Upper lobe of left lung (tissue), 6 donors: Measurements from ENCODE around the gene SLC13A3. TPM values are rescaled to one million over a fixed set of nuclear protein-coding genes. Genes with fewer than 3 reads are reported as not detected.

Source experiments
- ATAC-seq, 2 donors: fragments of 200-7000 bp; cut with Tn5 transposase; one replicate each; pipeline ENCODE4 v1.9.1; 2022; ENCODE audit warnings: mild to moderate bottlenecking in 2 of 2, moderate library complexity in 2 of 2; ENCODE audit not compliant: low FRiP score in 2 of 2
- DNase-seq, 2 donors: peaks; one replicate each; pipeline ENCODE4 v3.0.0-alpha.2; 2019 to 2020
- H3K27ac ChIP-seq, 4 donors: fragments of 200-600 bp; sonication (generic); one replicate each; pipeline ENCODE4 v1.5.1; 2016 to 2019
- H3K27me3 ChIP-seq, 4 donors: fragments of 200-600 bp; sonication (generic); one replicate each; pipeline ENCODE4 v1.5.1; 2017 to 2019
- H3K36me3 ChIP-seq, 4 donors: fragments of 200-600 bp; sonication (generic); one replicate each; pipeline ENCODE4 v1.5.1; 2016 to 2019
- H3K4me1 ChIP-seq, 4 donors: fragments of 200-600 bp; sonication (generic); one replicate each; pipeline ENCODE4 v1.5.1; 2018 to 2019
- H3K4me3 ChIP-seq, 4 donors: fragments of 200-600 bp; sonication (generic); one replicate each; pipeline ENCODE4 v1.5.1; 2017 to 2019; ENCODE audit warnings: mild to moderate bottlenecking in 2 of 4, moderate library complexity in 1 of 4
- H3K9me3 ChIP-seq, 4 donors: fragments of 200-600 bp; sonication (generic); one replicate each; pipeline ENCODE4 v1.5.1; 2018 to 2019
- EP300 ChIP-seq, 4 donors: sonication (generic); formaldehyde crosslinking; IDR thresholded peaks; one replicate each; pipeline ENCODE4 v1.5.1; 2017; ENCODE audit warnings: antibody characterized with exemption in 4 of 4, control low read depth in 2 of 4
- POLR2A ChIP-seq, 4 donors: fragments of 450-650 bp; IDR thresholded peaks; one replicate each; pipeline ENCODE4 v1.5.1; 2016 to 2017; ENCODE audit warnings: antibody characterized with exemption in 4 of 4, mild to moderate bottlenecking in 2 of 4
- POLR2AphosphoS5 ChIP-seq, 2 donors: sonication (generic); formaldehyde crosslinking; IDR thresholded peaks; one replicate each; pipeline ENCODE4 v1.5.1; 2017; ENCODE audit warnings: antibody characterized with exemption in 2 of 2
- WGBS, 2 donors: methylation state at CpG; one replicate each; pipeline ENCODE4 v1.1.5; 2017 to 2018; 5-methylcytosine and 5-hydroxymethylcytosine counted together
- total RNA-seq, 6 donors: library from RNA; depleted of rRNA in 4 of 6; stranded (reverse); fragments of >200 nt in 4 of 6; gene quantifications; one replicate each; pipeline versions ENCODE4 v1.1.0 to v1.2.1, GENCODE V29; 2016 to 2021
- TF ChIP-seq, protein P1 (sequence below), 6 experiments: fragments of 450-650 bp in 4 of 6; fragments of 200-600 bp in 2 of 6; sonication (generic) in 2 of 6; IDR thresholded peaks; one replicate each; pipeline ENCODE4 v1.5.1; 2016 to 2019; ENCODE audit warnings: antibody characterized with exemption in 6 of 6
- donor health status: DM: no; HTN: no; CAD: no; lungs with moderate emphysema.
- donor health status: DM: no; HTN: yes; CAD: no; lungs with severe emphysema.

Gene SLC13A3
- total RNA-seq, 6 donors from 2014 or later = 0.88 to 11.5 (median 1.3) TPM

DNA sequence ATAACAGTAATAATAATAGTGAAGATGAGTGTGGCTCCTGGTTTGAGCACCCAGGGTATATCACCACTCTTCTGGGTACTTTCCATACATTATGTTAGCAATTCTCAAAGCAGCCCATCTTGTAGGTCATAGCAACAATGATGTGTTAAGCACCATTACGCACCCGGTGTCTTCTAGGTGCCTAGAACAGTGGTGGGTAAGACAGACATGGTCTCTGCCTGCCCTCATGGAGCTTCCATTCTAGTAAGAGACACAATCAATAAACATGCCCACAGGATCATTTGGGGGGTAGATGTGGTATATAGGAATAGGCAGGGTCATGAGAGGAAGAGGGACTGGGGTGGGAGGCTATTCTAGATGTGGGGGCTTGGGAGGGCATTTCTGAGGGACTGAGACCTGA lies 79.8 kb downstream of the SLC13A3 start:
- Histone ChIP-seq H3K9me3 (no peaks in the 10 kb centered on the region), H3K4me1 (peaks cover 4 to 13% (median 7%) of the 10 kb centered on the region in 4 donors), H3K27me3 (no peaks in the 10 kb centered on the region), H3K4me3 (no peak overlapping the region), H3K36me3 (no peaks in the 10 kb centered on the region), H3K27ac (no peak overlapping the region)
- 85 to 98% methylated on average over 2 of the region's 2 CpGs for WGBS, 2 donors
- TF ChIP-seq POLR2AphosphoS5 (IDR thresholded peaks at IDR 0.05) = no peak
- TF ChIP-seq EP300 (IDR thresholded peaks at IDR 0.05) = no peak
- TF ChIP-seq, protein P1, sequence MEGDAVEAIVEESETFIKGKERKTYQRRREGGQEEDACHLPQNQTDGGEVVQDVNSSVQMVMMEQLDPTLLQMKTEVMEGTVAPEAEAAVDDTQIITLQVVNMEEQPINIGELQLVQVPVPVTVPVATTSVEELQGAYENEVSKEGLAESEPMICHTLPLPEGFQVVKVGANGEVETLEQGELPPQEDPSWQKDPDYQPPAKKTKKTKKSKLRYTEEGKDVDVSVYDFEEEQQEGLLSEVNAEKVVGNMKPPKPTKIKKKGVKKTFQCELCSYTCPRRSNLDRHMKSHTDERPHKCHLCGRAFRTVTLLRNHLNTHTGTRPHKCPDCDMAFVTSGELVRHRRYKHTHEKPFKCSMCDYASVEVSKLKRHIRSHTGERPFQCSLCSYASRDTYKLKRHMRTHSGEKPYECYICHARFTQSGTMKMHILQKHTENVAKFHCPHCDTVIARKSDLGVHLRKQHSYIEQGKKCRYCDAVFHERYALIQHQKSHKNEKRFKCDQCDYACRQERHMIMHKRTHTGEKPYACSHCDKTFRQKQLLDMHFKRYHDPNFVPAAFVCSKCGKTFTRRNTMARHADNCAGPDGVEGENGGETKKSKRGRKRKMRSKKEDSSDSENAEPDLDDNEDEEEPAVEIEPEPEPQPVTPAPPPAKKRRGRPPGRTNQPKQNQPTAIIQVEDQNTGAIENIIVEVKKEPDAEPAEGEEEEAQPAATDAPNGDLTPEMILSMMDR (IDR thresholded peaks at IDR 0.05) = no peak
- no peak for TF ChIP-seq POLR2A (IDR thresholded peaks at IDR 0.05)
- DNase-seq (no peak), ATAC-seq (no peak)

DNA sequence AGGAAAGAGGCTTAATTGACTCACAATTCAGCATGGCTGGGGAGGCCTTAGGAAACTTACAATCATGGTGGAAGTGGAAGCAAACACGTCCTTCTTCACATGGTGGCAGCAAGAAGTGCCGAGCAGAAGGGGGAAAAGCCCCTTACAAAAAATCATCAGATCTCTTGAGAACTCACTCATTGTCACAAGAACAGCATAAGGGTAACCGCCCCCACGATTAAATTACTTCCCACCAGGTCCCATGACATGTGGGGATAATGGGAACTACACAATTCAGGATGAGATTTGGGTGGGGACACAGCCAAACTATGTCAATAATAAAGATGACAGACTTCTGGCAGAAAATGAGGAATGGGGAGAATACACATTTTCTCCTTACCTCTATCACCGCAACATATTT lies 80.3 kb downstream of the SLC13A3 start:
- H3K36me3 ChIP-seq = no peaks in the 10 kb centered on the region
- DNase-seq (no peak), ATAC-seq (no peak)
- H3K27me3 ChIP-seq = no peaks in the 10 kb centered on the region
- 78 to 82% methylated on average over 5 of the region's 5 CpGs for WGBS, 2 donors
- no peak overlapping the region for H3K4me3 ChIP-seq
- no peak for TF ChIP-seq EP300 (IDR thresholded peaks at IDR 0.05)
- TF ChIP-seq, protein P1 (IDR thresholded peaks at IDR 0.05) = no peak
- TF ChIP-seq POLR2AphosphoS5 (IDR thresholded peaks at IDR 0.05) = no peak
- no peak for TF ChIP-seq POLR2A (IDR thresholded peaks at IDR 0.05)
- H3K4me1 ChIP-seq = peaks cover 4 to 13% (median 7%) of the 10 kb centered on the region in 4 donors
- H3K27ac ChIP-seq = no peak overlapping the region
- H3K9me3 ChIP-seq = no peaks in the 10 kb centered on the region

DNA sequence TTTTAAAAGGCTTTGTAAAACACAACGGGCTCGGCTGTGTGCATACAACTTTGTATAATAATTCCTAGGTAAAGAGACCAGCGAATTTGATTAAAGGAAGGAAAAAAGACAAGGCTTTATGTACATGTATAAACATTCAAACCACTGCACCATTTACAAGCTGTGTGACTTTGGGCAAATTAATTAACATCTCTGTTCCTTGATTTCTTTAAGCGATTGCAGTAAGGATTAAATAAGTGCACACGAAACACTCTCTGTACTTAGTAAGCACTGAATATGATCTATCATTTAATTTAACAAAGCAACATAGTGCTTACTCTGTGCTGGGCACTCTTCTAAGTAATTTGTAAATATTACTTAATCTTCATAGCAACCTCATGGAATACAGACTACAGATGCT lies 81.3 kb downstream of the SLC13A3 start:
- 84 to 85% methylated on average over 5 of the region's 5 CpGs for WGBS, 2 donors
- TF ChIP-seq POLR2AphosphoS5 (IDR thresholded peaks at IDR 0.05) (no peak), POLR2A (IDR thresholded peaks at IDR 0.05) (no peak), EP300 (IDR thresholded peaks at IDR 0.05) (no peak)
- TF ChIP-seq, protein P1 (IDR thresholded peaks at IDR 0.05) = no peak
- DNase-seq = no peak

DNA sequence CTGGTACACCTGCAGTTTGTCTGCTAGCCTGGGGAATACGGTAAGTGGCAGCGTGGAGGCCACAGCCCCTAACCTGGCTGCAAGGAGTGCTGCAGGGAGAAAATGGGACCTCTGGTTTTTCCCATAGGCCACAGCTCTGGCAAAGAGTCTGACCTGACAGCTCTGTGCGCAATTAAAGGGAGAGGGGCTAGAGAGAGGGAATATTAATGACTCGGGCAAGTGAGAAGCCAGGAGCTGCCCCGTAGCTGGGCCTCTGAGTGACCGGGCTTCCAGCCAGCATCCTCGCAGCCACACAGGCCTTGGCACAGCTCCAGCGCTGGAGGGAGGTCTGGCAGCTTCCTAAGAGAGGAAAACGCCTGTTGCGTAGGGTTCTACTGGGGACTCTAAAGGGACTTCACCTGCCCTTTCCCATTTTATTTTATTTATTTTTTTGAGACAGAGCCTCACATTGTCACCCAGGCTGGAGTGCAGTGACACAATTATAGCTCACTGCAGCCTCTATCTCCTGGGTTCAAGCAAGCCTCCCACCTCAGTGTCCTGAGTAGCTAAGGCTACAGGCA lies 82.6 kb downstream of the SLC13A3 start:
- Histone ChIP-seq H3K36me3 (no peaks in the 10 kb centered on the region), H3K9me3 (no peaks in the 10 kb centered on the region), H3K4me3 (no peak overlapping the region), H3K27ac (no peak overlapping the region), H3K4me1 (peaks cover 4 to 13% (median 7%) of the 10 kb centered on the region in 4 donors), H3K27me3 (no peaks in the 10 kb centered on the region)
- TF ChIP-seq POLR2AphosphoS5 (IDR thresholded peaks at IDR 0.05) (no peak), POLR2A (IDR thresholded peaks at IDR 0.05) (no peak), EP300 (IDR thresholded peaks at IDR 0.05) (no peak)
- TF ChIP-seq, protein P1 (IDR thresholded peaks at IDR 0.05) = no peak
- ATAC-seq (peak; percentile 40 to 56), DNase-seq (peak; percentile 79 to 84)
- WGBS, 2 donors = 12% methylated on average over 10 of the region's 10 CpGs

More for the DNA sequence above, 81.3 kb downstream of the SLC13A3 start:
- Histone ChIP-seq H3K9me3 (no peaks in the 10 kb centered on the region), H3K27ac (no peak overlapping the region), H3K27me3 (no peaks in the 10 kb centered on the region), H3K4me1 (peaks cover 4 to 13% (median 7%) of the 10 kb centered on the region in 4 donors), H3K4me3 (no peak overlapping the region), H3K36me3 (no peaks in the 10 kb centered on the region)
- no peak for ATAC-seq

DNA sequence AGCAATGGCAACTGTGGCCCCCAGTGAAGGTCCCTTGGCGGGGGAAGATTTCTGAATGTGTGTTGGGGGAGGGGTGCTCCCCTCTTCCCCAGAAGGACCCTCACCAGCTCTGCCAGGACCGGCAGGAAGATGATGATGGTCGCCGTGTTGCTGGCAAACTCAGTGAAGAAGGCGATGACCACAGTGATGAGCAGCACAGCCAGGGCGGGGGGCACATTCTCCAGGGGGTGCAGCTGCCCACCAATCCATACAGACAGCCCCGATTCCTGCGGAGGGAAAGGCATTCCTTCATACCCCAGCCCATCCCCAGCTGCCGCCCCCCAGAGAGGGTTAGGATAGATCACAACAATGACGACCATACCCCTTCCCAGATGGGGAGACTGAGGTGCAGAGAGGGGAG lies 85.1 kb downstream of the SLC13A3 start:
- H3K27ac ChIP-seq = no peak overlapping the region
- DNase-seq = no peak

More for the DNA sequence above, 85.1 kb downstream of the SLC13A3 start:
- no peak for ATAC-seq
- H3K27me3 ChIP-seq = no peaks in the 10 kb centered on the region
- peaks cover 8 to 20% (median 18%) of the 10 kb centered on the region in 4 donors for H3K4me1 ChIP-seq
- 84 to 91% methylated on average over 9 to 10 of the region's 10 CpGs for WGBS, 2 donors
- TF ChIP-seq, protein P1 (IDR thresholded peaks at IDR 0.05) = no peak
- no peak for TF ChIP-seq EP300 (IDR thresholded peaks at IDR 0.05)
- no peak for TF ChIP-seq POLR2A (IDR thresholded peaks at IDR 0.05)
- TF ChIP-seq POLR2AphosphoS5 (IDR thresholded peaks at IDR 0.05) = no peak
- no peak overlapping the region for H3K4me3 ChIP-seq
- H3K9me3 ChIP-seq = no peaks in the 10 kb centered on the region
- no peaks in the 10 kb centered on the region for H3K36me3 ChIP-seq
